Thyroid gland (tissue), 4 donors: ENCODE results near the gene EIF4G2.

Experiments used
- CTCF ChIP-seq, 6 experiments: fragments of 200-600 bp in 3 of 6; fragments of 450-650 bp in 3 of 6; sonication (generic) in 3 of 6; IDR thresholded peaks; one replicate each; pipeline ENCODE4 v1.5.1; 2016 to 2019; ENCODE audit warnings: antibody characterized with exemption in 6 of 6, mild to moderate bottlenecking in 2 of 6, inconsistent platforms in 1 of 6, moderate library complexity in 1 of 6
- POLR2A ChIP-seq, 2 donors: fragments of 450-650 bp; IDR thresholded peaks; one replicate each; pipeline ENCODE4 v1.6.1; 2017; ENCODE audit warnings: antibody characterized with exemption in 2 of 2, mild to moderate bottlenecking in 2 of 2, moderate library complexity in 1 of 2

- TF ChIP-seq CTCF (IDR thresholded peaks at IDR 0.05) (no peak), POLR2A (IDR thresholded peaks at IDR 0.05) (no peak)
Observed at GRCh38 chr11:10796191-10796590, 12.5 kb downstream of the EIF4G2 start.
